Amniotic epithelial cell (primary cell): ENCODE results near the gene STARD3NL.

Source experiments
- DNase-seq: peaks from one replicate; pipeline ENCODE4 v3.0.0-alpha.2; 2010; ENCODE audit warnings: low read depth

Gene STARD3NL

GRCh38 chr7:38185395-38186307 lies 7.6 kb downstream of the STARD3NL start:
- no peak for DNase-seq

- DNase-seq, result peak; percentile 72
Observed at GRCh38 chr7:38186593-38187314, 8.7 kb downstream of the STARD3NL start.

- no peak for DNase-seq
Observed at GRCh38 chr7:38187794-38188440, 9.9 kb downstream of the STARD3NL start.

DNA sequence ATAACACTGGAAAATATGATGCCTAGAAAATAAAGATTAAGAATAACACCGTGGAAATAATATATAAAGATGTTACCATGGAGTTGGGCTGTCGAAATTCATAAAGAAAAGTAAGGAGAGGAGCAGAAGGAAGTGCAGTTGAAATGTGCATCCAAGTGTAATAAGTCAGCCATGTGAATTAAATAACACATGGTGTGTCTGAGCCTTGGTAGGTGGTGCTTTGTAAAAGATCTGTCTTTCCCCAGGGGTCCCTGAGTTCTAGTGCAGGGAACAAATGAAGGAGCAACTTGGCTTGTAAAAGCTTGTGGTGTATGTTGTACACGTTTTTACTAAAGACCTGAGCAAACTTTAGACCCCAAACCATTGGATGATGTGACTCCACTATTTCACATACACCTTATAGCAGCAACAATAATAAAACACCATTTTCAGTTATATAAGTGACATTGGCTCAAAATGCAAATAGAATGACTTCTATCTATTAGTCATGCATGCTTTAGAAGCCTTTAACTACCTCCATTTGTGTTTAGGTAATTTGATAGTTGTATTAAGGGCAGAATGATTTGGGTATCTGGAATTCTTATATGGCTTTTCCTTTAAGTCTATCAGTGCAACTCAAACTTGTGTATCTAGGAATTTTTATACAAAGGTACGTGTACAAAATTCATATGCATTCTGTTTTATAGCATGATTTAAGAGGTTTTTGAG lies 11.3 kb downstream of the STARD3NL start:
- DNase-seq, result no peak

DNA sequence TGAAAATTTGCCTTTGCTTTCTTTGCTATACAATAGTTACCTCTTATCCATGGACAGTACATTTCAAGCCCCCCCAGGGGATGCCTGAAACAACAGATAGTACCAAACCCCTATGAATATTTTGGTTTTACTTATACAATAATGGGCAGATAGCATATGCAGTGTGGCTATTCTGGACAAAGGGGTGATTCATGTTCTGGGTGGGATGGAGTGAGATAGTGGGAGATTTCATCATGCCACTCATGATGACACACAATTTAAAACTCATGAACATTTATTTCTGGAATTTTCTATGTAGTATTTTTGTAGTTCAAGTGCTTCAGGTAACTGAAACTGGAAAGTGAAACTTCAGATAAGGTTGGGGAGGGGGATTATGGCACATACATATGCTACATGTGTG lies 12.0 kb downstream of the STARD3NL start:
- peak; percentile 73 for DNase-seq

GRCh38 chr7:38191791-38192190 lies 13.7 kb downstream of the STARD3NL start:
- DNase-seq, result no peak

GRCh38 chr7:38192327-38192726 lies 14.3 kb downstream of the STARD3NL start:
- no peak for DNase-seq

GRCh38 chr7:38195804-38196595 lies 18.0 kb downstream of the STARD3NL start:
- peak; percentile 20 for DNase-seq

DNA sequence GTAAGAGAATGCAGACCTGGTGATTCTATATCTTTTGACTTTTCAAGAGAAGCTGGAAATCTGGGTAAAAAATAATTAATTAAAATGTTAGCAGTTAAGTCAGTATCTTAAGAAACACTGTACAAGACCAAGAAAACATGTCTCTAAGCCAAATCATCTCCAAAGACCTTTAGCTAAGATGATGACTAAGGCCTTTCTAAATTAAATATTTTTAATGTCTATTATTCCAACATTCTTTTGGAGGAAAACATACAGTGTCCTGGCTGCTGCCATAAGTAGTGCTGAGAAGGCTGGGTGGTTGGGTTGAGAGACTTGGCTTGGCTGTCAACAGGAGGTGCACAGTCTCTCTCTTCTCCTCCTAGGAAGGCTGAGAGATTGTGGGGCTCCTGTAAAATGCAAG lies 20.3 kb downstream of the STARD3NL start:
- DNase-seq, result no peak

DNA sequence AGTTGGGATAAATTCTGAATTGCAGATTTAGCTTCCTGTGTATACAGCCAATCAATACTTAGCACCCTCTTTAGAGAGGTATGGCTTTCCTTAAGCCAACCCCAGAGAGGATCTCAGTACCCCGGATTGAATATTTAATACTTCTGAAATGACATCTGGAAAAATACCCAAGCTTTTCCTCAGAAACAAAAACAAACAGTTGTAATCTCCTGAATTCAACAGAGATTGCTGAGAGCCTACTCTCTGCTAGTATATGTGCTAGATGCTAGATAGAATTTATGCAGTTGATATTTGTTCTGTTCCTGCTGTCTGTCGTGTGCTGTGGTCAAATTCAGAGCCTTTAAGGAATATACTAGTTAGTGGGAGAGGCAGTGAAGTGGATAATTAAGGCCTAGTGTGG lies 21.1 kb downstream of the STARD3NL start:
- DNase-seq, result no peak

DNA sequence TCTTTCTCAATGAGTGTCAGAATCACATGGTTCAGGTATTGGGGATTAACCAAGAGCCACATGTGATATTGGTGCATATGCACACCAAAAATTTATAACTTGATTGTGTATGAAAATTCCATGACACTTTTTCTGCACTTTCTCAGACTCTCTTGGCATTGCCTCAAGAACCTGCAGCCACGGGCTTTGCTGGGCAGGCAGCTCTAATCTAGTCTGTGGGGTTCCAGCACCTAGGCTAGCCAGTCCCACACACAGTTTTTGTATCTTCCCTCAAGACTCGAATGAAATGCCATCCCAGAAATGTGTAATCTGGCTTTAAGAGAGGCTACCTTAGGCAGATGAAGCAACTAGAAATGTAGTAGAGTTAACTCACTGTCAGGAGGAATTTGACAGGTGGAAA lies 21.7 kb downstream of the STARD3NL start:
- DNase-seq, result no peak

DNA sequence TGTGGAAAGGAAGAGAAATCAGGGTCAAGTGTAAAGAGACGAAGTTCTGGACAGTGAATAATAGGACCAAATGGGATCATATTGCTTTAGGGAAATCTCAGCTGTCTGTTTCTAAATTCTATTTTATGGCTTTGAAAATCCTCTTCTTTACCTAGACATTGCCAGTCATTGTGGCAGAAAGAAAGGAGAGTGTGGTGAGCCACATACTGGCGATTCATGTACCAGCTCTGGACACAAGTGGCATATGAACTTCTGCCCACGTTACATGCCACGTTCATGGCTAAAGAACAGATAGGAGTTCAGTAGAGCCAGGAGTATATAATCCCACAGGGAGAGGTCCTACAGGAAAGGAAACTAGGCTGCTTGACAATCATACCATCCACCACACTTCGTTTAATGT lies 28.0 kb downstream of the STARD3NL start:
- no peak for DNase-seq

DNA sequence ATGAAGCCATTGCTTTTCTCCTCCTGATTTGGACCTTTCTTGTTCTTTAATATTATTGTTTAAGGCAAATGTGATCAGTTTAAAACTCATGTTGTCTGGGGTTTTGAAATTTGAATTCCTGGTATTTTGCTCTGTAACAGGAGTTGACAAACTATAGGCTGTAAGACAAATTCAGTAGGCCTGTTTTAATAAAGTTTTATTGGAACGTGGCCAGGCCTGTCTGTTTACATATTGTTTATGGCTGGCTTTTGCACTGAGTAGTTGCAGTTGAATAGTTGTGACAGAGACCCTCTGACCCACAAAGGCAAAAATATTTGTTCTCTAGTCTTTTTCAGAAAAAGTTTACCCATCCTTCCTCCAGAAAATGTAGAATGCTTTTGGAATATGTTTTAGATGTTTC lies 29.8 kb downstream of the STARD3NL start:
- no peak for DNase-seq

GRCh38 chr7:38211486-38211885 lies 33.4 kb downstream of the STARD3NL start:
- peak; percentile 63 for DNase-seq

- DNase-seq, result peak; percentile 46
Observed at GRCh38 chr7:38211940-38212339, 33.9 kb downstream of the STARD3NL start.

- no peak for DNase-seq
Observed at GRCh38 chr7:38215115-38215514, 37.1 kb downstream of the STARD3NL start.

DNA sequence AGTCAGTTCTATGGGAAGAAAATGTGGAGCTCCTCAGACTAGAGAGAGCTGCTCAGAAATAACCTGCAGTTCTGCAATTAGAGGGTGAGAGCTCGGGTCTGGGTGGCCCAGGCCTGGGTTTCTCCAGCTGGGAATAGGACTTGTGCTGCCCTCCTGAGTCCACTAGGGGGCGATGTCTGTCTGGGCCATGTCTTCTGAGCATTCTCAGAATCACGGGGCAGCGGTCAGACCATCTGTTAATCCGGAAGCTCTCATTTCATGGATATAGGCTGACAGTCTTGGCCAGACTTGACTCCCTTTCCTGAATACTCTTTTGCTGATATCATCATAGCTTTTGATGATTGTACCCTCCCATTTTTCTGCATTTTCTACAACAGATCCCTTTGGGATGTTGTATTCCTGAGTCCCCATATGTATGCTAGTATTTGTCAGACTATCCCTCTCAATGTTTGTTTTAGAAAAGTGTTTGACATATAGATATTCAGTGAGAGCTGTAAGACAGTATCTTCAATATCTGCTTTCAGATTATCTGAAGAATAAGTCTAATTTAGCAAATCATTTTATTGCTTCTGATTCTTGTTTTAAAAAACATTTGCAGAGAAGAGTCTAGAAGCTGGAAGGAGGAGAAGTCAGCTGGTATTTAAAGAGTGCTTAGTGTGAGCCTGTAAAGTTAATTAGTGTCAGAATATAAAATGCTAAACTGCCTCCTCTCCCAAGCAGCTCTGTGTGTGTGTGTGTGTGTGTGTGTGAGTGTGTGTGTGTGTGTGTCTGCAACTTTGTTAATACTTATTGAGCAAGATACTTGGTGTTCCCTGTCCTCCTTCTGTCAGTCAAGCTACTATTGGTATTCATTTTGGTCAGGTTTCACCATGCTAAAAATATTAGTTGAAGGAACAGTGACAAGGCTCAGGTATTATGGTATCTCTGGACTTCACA lies 38.0 kb downstream of the STARD3NL start:
- peak; percentile 93 for DNase-seq

DNA sequence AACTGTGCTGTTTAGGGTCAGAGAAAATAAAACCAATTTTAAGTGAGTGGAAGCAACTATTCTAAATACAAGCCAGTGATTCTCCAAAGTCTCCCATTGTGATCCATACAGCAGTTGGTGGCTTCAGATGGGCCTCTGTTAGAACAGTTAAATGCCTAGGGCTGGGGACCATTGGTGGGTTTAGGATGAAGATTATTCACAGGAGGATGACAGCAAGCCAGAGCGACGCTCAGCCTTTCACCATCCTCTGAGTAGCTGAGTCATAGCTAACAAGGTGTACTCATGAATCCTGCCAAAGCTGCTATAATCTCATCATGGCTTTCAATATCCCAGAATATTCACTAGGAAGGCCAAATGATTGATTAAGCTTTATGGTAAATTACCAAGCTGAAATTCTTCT lies 39.6 kb downstream of the STARD3NL start:
- DNase-seq, result no peak

DNA sequence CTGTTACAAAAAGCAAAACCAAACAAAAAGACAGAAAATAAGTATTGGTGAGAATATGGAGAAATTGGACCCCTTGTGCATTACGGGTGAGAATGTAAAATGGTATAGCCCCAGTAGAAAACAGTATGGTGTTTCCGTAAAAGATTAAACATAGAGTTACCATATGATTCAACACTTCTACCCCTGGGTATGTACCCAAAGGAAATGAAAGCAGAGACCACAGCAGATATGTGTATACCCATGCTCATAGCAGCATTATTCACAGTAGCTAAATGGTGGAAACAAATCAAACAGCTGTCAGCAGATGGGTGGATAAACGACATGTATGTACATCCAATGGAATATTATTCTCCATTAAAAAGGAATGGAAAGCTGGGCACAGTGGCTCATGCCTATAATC lies 42.4 kb downstream of the STARD3NL start:
- no peak for DNase-seq

DNA sequence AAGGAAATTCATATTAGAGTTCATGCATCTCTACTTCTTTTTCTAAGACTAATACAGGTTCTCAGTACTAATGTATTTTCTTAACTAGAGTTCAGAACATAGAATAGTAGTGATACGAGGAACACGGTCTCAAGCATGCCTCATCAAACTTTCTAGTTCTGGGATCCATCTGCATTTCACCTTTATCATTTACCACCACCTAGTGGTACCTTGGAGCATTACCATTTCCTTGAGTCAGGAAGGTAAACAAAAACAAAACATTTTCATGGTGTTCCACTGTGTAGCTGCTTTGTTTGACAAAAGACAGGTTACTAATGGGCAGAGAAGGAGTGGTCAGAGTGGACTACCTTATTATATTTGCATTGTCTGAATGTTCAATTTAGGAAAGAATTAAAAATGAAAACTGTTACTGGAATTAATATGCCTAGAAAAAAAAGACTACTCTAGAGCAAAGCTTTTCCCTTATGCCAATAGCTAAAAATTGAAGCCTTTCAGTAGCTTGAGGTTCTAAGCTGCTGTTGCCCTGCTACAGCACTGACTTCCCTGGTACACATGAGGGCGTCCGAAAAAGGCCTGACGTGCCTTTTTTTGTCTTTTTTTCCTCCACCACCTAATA lies 44.5 kb downstream of the STARD3NL start:
- DNase-seq, result peak; percentile 63
